Measurements from ENCODE around the gene PYGO2. TPM values are rescaled to one million over a fixed set of nuclear protein-coding genes. Genes with fewer than 3 reads are reported as not detected.

PYGO2 gene
- total and polyA plus RNA-seq, 2 of the 8 experiments (the other 6 are each of a cell fraction or from before 2014, with no cell fraction given), result 31.0 to 31.6 TPM

DNA sequence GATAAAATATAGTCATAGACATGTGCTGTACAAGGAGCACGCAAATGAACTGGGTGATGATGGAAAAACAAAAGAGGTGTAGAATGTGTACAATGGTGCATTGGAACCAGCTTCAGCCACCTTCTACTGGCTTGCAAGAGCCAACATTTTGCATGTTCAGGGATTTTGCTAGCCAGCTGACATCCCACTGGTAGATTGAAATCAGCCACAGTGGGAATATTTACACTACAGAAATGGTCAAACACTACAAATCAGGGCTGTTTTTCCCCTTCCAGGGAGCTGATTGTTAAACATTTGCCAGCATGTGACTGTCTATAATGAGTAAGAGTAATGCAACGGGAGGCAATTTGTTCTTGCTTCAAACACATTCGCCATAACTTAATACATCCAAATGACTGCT, 48.3 kb downstream of the PYGO2 start (continued):
- TF ChIP-seq SRF (IDR thresholded peaks at IDR 0.05; ENCODE audit: low read depth, low read length), result no peak
- no peak for TF ChIP-seq POLR2A (IDR thresholded peaks at IDR 0.05; ENCODE audit: control extremely low read depth in 1 of 2, low read depth in 2 of 2, low read length in 2 of 2)
- no peak for TF ChIP-seq EP300 (IDR thresholded peaks at IDR 0.05; ENCODE audit: borderline replicate concordance in 1 of 2, low read depth in 2 of 2, low read length in 2 of 2)

Data from H1 (cell line).